Measurements from ENCODE around the gene NPBWR2.
"Not testable (repeated sequence)": the region's sequence is repeated elsewhere in the genome, so short reads cannot be mapped to it uniquely, and the experiment has no call there.

The NPBWR2 gene

DNA sequence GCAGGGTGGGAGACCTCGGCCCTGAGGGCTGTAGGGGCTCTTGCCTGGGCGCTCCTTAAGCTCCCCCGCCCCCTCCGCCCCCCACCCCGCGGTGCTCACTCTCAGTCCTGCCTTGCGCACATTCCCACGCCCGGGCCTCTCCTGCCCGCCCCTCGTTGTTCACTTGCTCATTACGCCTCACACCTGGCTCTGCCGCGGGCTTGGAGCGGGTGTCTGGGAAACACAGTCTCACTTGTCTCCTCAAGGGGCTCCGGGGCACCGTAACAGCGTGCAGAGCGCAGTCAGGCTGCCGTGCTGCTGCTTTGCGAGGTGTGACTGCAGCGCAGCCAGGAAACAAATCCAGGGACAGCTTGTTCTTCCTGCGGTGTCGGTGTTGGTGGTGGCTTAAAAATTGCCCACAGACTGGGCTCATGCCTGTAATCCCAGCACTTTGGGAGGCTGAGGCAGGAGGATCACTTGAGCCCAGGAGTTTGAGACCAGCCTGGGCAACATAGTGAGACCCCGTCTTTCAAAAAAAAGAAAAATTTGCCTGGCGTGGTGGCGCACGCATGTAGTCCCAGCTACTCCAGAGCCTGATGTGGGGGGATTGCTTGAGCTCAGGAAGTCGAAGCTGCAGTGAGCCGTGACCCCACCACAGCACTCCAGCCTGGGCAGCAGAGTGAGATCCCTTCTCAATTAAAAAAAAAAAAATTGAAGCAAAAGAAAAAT, 4.6 kb downstream of the NPBWR2 start:
- peak; percentile 75 for DNase-seq (ENCODE audit: low spot score)

DNA sequence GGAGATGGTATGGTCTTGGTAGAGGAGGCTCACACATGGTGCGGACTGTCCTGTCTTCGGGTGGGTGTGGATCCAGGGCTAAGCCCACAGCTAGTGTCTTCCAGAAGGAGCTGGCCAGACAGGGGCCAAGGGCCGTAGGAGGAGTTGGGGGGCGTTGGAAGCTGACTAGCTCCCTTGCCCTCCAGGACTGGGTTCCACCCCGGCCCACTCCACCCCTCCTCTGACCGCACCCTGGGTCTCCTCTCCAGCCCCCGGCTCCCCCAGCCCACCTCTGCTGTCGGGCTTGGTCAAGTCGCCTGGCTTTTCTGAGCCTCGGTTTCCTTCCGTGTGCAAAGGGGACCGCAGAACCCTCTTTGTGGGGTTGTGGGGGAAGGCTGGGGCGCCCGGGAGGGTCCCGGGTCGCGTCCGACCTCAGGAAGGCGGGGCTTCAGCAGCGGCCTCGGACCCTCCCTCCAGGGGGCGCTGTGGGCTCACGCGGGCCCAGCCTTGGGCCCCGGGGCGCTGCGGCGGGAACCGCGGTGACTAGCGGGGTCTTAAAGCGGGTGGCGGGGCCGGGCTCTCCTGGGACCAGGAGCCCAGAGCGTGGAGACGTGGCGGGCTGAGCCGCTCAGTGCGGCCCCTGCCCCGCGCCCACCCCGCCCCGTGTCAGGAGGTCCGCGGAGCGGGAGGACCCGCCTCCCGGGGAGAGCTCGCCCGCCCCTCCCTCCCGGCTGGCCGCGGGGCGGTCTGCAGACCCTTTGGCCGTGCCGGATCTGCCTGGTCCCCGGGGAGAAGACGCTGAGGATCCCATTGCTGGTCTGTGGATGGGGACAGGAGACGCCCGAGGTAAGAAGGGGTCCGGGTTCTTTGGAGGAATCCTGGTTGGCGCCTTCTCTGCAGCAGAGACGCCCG, 5.4 kb downstream of the NPBWR2 start:
- DNase-seq (ENCODE audit: low spot score) = peak; percentile 86

DNA sequence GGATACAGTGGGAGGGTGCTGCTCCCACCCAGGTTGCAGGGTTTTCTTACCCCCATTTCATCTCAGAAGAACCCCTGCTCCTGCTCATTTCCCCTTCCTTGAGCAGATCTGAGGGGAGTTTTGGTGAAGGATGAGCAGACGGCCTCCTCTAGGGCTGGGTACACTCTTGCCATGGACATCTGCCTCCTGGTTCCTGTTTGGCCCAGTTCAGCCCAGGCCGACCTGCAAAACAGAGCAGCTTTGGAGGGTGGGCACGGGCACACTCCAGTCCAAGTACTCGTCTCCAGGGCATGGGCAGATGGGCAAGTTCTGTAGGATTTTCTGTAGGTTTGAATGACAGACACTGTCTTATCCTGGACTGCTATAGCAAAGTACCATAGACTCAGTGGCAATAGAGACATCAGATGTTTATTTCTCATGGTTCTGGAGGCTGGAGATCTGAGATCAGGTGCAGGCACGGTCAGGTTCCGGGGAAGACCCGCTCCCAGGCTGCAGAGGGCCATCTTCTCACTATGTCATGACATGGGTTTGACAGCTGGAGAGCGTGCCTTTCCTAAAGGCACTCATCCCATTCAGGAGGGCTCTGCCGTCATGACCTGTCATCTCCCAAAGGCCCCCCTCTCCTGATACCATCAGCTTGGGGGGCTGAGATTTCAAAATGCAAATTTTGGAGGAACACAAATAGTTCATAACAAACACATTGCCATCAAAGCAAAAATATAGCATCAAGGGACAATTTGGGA, 6.2 kb downstream of the NPBWR2 start:
- no peak for DNase-seq (ENCODE audit: low spot score)

DNA sequence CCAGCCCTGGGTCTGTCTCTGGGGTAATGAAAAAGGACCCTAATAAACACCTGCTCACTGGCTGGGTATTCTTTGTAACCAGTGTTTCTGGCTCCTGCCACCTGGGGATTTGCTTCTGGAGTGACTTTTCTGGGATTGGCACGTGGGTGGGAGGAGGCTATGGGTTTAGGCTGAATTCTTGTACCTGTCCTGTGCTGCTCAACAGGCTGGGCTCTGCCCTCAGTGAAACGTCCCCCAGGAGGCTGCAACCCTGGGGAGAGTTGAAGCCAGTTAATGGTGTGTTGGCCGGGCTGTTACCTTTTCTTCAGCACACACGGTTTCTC, 6.8 kb downstream of the NPBWR2 start:
- DNase-seq (ENCODE audit: low spot score) = no peak

DNA sequence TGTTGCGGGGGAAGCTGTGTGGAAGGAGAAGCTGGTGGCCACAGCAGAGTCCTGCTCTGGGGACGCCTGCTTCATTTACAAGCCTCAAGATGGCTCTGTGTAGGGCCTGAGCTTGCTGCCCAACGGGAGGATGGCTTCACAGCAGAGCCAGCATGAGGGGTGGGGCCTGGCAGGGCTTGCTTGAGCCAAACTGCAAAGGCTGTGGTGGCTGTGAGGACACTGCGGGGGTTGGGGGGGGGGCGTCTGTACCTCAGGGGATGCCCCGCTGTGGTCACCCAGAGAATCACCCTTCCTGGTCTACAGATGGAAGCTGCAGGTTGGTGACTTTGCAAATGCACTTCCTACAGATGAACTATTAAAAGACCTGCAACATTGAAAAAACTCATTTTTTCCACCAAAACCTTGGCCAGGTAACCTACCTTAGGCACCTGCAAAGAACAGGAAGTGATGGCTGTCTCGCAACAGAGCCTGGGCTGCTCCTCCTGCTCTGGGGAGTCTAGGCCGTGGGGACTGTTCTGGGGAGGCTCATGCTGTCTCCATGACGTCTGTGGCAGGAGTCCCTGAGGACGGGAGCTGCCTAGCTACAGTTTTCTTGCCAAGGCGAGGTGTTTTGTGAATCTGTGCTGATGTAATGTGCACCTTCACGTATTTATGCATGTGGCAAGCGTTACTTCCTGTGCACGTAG, 7.3 kb downstream of the NPBWR2 start:
- no peak for DNase-seq (ENCODE audit: low spot score)

DNA sequence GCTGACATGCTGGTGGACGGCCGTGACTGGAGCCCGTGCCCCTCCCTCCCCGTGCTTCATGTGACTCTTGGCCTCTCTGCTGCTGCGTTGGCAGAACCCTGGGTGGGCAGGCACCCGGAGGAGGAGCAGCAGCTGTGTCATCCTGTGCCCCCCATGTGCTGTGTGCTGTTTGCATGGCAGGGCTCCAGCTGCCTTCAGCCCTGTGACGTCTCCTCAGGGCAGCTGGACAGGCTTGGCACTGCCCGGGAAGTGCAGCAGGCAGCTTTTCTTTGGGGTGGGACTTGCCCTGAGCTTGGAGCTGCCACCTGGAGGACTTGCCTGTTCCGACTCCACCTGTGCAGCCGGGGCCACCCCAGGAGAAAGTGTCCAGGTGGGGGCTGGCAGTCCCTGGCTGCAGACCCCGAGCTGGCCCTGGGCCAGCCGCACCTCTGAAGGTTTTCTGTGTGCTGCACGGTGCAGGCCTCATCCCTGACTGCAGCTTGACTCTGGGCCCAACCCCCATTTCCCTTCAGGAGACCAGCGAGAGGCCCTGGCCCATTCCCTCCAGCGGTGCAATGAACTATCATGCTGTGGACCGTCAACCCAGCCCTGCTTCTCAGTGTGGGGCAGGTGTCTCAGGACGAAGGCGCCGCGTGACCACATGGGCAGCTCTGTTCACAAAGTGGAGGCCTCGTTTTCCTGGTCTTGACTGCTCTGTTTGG, 8.1 kb downstream of the NPBWR2 start:
- no peak for DNase-seq (ENCODE audit: low spot score)

DNA sequence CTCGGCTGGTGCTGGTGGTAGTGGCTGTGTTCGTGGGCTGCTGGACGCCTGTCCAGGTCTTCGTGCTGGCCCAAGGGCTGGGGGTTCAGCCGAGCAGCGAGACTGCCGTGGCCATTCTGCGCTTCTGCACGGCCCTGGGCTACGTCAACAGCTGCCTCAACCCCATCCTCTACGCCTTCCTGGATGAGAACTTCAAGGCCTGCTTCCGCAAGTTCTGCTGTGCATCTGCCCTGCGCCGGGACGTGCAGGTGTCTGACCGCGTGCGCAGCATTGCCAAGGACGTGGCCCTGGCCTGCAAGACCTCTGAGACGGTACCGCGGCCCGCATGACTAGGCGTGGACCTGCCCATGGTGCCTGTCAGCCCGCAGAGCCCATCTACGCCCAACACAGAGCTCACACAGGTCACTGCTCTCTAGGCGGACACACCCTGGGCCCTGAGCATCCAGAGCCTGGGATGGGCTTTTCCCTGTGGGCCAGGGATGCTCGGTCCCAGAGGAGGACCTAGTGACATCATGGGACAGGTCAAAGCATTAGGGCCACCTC, 8.8 kb downstream of the NPBWR2 start:
- DNase-seq (ENCODE audit: low spot score) = no peak

DNA sequence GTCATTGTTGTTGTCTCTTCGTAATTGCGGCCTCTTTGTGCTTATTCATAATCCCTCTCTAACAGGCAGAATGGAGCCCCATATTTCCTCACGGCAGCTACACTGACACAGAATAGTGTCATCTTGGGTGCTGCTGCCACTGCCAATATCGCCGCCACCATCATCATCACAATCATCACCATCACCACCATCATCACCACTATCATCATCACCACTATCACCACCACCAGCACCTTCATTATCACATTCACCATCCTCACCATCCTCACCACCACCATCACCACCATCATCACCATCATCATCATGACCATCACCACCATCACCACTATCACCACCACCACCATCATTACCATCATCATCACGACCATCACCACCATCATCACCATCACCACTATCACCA, 10.8 kb downstream of the NPBWR2 start:
- no peak for DNase-seq (ENCODE audit: low spot score)

DNA sequence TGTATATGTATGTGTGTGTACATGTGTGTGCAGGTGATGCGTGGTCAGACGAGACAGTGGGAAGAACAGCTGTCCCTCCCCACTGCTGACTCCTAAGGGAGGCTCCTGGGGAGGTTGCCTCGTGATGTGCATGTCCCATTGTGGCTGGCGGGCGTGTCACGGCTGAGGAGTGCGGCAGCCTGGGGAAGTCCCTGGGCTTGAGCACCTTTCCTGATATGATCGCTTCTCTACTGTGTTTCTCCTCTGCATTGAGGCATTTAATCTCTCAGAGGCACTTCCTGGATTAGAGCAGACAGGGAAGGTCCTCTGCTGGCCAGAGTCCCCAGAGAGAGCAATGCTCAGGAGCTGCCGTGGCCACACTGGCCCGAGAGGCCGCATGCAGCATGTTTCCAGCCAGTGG, 11.4 kb downstream of the NPBWR2 start:
- no peak for DNase-seq (ENCODE audit: low spot score)

DNA sequence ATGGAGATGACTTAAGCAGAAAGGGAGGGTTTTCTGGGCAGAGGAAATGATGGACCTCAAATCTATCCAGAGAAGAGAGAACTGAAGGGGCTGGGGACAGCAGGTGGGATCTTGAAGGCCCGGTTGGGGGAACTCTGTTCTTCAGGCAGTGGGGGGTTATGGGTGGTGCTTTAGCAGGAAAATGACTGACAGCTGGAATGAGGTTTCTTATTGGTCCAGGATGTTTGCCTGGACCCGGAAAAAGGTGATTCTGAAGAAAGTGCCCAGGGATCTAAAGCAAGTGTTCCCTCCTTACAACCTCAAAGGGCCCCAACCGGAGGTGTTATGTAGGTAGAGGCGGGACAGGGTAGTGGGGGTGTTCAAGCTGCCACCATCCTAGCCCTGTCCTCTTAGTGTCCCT, 11.9 kb downstream of the NPBWR2 start:
- no peak for DNase-seq (ENCODE audit: low spot score)

DNA sequence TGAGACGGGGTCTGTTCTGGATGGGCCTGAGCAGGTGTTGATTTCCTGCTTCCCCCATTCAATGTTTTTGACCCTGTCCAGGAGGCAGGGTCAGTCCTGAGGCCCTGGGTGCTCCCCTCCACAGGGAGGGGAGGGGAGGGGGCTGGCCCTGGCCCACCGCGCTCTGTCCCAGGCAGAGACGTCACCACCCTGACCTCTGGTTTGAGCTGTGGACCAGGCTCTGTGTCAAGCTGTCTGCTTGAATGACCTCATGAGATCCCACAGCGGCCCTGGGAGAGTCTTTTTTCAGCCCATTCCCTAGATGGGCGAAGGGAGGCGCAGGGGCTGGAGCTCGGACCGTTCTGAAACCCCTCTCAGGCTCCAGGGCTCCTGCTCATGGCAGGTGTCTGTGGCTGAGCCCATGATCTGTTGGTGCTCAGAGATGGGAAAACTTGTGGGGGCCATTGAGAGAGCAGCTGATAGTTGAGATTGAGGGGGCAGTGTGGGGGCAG, 14.3 kb downstream of the NPBWR2 start:
- no peak for DNase-seq (ENCODE audit: low spot score)

DNA sequence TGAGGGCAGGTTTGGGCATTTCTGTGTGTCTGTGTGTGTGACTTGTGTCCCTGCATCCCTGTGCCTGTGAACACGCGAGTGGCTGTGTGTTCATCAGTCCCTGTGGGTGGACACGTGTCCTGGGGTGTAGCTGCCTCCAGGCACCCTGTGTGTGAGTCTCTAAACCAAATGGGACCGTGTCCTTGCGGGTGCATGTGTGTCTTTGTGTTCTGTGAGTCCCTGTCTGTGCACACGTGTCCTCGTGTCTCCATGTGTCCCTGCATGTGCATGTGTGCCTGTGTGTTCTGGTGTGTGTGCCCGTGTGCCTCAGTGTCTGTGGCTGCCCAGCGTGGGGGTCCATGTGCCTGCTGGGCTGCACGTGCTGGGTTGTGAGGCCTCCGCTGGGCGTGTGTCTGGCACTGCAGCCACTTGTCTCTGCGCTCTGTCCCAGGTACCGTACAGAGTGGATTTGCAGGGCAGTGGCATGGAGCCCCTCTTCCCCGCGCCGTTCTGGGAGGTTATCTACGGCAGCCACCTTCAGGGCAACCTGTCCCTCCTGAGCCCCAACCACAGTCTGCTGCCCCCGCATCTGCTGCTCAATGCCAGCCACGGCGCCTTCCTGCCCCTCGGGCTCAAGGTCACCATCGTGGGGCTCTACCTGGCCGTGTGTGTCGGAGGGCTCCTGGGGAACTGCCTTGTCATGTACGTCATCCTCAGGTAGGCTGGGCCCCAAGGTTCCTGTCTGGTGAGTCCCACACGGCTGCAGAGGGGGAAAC, 14.9 kb downstream of the NPBWR2 start:
- DNase-seq (ENCODE audit: low spot score) = no peak

DNA sequence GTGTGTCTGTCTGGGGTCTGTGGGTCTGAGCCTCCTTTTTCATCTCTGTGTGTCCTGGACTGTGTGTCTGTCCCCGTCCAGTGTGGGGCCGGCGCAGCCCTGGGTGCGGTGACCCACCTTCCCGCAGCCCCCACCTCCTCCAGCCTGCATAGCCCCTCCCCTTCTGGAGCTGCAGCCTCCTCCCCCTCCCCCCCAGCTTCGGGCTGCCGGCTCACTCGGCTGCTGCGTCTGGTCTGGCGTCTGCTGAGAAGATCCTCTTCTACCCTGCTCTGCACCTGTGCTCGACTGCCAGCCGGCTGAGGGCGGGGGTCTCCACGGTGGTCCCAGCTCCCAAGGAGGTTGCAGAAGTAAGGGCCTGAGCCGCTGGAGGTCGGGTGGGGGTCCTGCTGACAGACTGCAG, 15.6 kb downstream of the NPBWR2 start:
- DNase-seq (ENCODE audit: low spot score) = no peak

DNA sequence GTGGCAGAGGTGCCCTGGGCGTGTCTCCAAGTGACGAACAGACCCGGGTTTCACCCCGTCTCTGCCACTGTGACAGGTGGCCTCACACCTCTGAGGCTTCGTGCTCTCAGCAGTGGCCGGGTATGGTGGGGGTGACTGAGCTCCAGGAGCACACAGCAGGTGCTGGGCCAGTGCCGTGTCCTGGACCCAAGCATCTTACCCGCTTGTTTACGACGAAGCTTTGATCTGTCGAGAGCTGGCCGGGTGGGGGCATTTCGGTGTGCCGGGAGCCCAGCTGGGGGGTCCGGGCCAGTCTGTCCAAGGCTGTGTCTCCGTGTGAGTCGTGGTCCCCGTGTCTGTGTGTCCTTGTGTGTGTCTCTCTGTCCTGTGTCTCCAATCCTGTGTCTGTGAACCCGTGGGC, 16.0 kb downstream of the NPBWR2 start:
- DNase-seq (ENCODE audit: low spot score) = no peak

DNA sequence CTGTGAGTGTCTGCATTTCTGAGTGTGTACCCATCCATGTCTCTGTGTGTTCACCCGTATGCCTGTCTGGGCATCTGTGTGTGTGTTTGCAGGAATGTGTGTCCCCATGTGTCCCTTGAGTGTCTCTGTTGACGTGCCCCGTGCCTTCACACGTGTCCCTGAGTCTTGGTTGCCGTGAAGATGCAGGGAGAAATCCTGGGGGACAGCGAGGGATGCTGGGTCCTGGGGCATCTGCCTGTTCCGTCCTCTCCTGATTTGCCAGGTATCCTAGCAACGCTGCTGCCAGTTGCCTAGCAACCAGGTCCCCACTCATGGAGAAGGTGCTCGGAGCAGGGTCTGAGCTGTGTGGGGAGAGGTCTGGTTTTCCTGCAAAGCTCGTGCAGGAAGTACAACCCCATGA, 17.2 kb downstream of the NPBWR2 start:
- DNase-seq (ENCODE audit: low spot score) = no peak

DNA sequence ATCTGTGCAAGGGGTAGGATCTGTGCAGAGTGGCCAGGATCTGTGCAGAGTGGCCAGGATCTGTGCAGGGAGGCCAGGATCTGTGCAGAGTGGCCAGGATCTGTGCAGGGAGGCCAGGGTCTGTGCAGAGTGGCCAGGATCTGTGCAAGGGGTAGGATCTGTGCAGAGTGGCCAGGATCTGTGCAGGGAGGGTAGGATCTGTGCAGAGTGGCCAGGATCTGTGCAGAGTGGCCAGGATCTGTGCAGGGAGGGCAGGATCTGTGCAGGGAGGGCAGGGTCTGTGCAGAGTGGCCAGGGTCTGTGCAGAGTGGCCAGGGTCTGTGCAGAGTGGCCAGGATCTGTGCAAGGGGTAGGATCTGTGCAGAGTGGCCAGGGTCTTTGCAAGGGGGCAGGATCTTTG, 18.8 kb downstream of the NPBWR2 start:
- not testable (repeated sequence) for DNase-seq (ENCODE audit: low spot score)

DNA sequence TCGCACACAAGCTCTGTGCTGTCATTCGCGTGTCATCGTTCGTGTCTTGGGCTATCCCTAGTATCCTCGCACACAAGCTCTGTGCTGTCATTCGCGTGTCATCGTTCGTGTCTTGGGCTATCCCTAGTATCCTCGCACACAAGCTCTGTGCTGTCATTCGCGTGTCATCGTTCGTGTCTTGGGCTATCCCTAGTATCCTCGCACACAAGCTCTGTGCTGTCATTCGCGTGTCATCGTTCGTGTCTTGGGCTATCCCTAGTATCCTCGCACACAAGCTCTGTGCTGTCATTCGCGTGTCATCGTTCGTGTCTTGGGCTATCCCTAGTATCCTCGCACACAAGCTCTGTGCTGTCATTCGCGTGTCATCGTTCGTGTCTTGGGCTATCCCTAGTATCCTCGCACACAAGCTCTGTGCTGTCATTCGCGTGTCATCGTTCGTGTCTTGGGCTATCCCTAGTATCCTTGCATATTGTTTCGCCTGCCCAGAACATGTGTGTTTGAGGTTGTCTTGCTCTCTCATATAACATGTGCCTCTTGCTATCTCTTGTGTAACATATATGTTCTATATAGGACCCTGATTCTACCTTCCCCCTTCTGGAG, 20.0 kb downstream of the NPBWR2 start:
- not testable (repeated sequence) for DNase-seq (ENCODE audit: low spot score)

DNA sequence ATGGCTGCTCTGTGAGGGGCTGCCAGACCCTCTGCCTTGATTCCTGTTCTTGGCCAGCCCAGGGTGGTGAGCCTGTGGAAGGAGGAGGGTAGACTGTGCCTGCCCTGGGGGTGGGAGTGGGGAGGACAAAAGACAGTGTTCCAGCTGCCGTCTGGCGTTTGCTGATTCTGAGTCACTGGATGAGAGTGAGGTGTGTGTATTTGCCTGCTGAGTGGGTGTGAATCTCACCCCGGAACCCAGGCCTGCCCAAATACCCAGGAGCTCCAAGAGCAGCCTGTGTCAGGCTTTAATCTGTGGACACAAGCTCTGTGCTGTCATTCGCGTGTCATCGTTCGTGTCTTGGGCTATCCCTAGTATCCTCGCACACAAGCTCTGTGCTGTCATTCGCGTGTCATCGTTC, 20.6 kb downstream of the NPBWR2 start:
- no peak for DNase-seq (ENCODE audit: low spot score)

DNA sequence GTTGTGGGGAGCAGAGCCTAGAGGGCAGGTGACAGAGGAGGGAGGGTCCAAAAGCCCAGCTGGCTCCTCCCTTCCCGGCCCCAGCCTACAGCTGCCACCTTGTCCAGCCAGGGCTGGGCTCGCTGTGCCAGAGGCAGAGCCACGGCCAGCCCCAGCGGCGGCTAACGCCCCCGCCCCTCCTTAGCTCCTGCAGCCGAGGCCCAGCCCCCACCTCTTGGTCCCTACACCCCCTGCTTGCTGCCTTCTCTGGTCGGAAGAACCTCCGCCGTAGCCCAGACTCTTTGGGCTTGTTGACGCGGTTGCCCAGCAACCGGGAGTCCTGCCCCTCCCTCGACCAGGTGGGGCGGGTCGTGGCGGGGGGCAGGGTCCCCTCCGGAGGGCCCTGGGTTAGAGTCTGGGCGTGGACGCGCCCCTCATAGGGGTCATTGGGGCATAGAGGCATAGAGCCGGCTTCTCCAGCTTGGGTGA, 22.6 kb downstream of the NPBWR2 start:
- DNase-seq (ENCODE audit: low spot score) = no peak

Data from ecto neural progenitor cell (in vitro differentiated cells).